Inflammatory macrophage treated with lipopolysaccharide for 1 hour (primary cell): ENCODE results near the gene ADAT3.

Experiments
- DNase-seq, 2 donors: peaks; one replicate each; pipeline ENCODE4 v3.0.0-alpha.2; 2020 to 2022

ADAT3 gene

GRCh38 chr19:1905110-1905862 lies at the start of gene ADAT3, which contains the start of gene SCAMP4:
TSS of gene ADAT3 (plus strand) at chr19:1905399. CDS start at chr19:1912048, 6,649 bp downstream.
TSS of gene SCAMP4 (plus strand) at chr19:1905399. CDS start at chr19:1915020, 9,621 bp downstream.
- DNase-seq = peak; percentile 95 to 98

- DNase-seq = no peak
Observed at GRCh38 chr19:1855828-1856255, 49.4 kb upstream of the ADAT3 start.

DNA sequence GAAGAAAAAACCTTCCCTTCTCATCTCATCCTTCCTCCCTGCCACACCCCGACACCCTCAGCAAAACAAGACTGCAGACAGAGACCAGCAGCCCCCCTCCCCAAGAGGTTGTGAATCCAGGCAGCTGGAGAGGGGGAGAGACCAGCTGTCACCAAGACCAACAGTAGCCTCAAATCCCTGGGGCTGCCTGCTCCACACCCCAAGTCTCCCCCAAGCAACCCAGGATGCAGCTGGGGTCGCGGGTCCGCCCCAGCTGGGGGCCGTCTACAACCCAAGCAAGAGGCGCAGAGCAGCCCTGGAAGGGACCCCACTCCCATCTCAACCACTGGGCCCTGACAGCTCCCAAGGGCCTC lies 48.9 kb upstream of the ADAT3 start:
- no peak for DNase-seq

GRCh38 chr19:1856698-1857603 lies 48.2 kb upstream of the ADAT3 start:
- peak; percentile 76 to 84 for DNase-seq

DNA sequence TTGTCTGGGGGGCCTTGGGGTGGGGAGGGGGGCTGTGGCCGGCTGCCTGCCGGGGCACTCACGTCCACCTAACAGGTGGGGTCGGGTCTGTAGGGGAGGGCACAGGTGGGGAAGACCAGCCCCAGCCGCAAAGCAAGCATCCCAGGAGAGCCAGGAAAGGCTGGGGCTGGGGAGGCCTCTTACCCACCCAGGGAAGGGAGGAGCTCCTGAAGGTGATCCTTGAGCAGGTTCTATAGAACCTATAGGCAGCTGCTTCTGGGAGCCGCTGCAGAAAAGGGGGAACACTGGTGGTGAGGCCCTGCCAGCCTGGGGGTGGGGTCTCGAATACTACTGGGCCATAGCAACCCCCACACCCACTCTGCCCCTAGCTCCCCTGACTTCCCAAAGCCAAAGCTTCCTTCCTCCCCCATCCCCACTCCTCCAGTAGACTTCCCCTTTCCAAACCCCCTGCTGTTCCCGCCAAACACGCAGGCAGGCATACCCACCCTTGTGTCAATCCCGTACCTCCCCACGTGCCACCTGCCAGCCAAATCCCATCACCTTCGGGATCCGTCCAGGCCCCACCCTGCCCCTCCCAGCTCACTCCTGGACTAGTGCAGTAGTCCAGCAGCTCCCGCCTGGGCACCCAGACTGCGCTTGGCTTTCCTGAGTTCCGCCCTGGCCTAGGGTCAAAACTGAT lies 47.4 kb upstream of the ADAT3 start:
- no peak for DNase-seq

DNA sequence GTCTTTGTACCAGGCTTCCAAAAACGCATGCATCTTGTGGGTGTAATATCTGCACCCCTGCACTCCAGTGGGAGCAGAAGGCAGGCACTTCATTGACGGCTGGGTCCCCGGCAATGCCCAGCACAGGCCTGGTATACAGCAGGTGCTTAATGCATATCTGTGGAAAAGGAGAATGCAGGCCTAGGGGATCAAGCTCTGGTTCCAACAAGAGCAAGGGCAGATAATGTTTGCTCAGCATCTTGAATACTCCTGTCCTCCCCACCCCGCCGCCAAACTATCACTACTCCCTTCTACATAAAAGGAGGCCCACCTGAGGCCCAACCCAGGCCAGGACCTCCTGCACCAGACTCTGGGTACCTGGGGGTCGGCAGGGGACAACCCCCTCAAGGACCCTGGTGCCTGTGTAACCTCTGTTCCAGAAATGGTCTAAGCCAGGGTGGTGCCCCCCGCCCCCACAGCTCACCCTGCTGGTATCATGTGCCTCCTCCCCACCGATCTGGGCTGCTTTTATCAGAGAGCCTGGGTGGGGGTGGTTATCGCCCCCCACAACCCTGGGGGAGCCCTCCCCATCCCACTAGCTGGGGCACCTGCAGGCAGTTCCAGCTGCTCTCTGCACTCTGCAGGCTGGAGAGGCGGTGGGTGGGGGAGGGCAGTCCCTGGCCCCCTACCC lies 46.7 kb upstream of the ADAT3 start:
- no peak for DNase-seq

DNA sequence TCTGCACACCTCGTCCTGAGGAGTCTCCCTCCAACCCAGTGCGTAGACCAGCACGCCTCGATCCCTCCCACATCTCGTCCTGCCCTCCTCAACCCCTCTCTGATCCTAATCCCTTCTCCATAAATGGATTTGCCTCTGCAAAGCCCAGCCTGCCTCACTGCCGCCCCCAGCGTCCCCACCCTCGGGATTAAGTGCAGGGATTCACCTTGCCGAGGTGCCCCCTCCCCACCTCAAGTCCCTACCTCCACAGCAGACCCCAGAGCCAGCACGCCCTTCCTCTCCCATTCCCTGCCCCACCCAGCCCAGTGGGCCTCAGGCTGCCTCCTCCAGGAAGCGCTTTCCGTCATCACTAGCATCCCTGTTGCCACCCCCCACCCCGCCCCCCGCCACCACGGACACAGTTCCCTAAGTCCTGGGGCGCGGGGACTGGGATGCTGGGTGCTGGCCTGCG lies 45.8 kb upstream of the ADAT3 start:
- DNase-seq = no peak

DNA sequence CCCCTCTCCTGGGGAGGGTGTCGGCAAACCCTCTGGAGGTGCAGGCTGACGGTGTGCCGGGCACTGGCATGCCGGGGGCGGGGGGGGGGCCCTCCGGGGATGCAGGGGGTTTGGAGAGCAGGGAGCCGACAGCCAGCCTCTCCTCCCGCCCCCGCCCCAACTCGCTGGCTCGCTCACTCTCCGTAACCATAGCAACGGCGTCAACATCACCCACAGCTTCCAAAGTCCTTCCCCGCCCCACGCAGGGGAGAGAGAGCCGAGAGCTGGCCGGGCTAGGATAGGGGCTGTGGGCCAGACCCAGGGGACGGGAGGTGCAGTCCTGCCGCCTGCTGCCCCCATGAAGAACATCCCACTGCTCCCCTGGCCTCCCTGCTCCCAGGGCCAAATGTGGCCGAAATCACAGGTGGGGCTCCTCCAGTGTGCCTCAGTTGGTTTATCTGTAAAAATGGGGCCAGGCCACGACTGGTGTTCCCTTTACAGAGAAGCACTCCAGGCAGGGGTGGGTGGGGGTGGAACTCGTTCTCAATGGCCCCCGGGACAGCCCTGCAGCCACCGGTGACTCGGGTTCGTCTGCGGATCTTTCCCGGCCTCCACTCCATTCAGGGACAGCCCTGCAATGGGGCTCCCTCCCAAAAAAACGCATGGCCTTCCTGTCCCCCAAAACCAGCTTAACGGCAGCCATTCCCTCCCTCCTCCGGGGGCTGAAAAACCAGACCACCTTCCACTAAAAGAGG lies 45.0 kb upstream of the ADAT3 start:
- DNase-seq = peak; percentile 58 to 67

- no peak for DNase-seq
Observed at GRCh38 chr19:1860821-1861598, 44.2 kb upstream of the ADAT3 start.

DNA sequence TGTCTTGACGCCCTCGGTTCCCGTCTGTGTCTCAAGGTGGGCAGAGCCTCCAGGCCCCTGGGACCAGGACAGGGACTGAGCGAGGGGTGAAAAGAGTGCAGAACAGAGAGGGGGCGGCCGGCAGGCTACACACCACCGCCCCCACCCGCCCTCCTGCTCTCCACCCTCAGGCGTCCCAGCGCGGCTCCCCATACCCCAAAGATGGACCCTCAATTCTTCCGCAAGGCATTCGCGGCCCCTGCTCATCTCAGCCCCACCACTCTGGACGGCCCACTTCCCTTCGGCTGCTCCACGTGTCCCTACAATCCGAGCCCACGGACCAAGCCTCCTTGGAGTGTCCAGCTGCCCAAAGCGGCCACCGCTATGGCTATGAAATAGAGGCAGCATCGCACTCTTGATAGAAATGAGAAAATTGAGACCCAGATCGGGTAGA lies 43.6 kb upstream of the ADAT3 start:
- no peak for DNase-seq

DNA sequence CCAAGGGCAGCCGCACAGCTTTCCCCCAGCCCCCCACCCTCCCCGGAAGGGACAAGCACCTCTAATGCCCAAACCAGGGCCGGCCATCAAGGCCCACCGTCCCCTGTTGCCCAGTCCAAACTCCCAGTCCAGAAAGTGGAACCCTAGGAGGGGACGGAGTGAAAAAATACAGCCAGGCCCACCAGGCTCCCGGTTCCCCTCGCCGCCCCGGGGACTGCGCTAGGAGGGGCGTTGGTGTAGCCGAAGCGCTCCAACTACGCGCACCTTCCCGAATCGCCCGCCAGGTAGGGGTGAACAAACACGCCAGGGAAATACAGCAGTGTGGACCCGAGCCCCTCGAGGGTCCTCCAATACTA lies 43.2 kb upstream of the ADAT3 start:
- no peak for DNase-seq

GRCh38 chr19:1862424-1863327 lies 42.5 kb upstream of the ADAT3 start:
- no peak for DNase-seq

GRCh38 chr19:1863328-1863637 lies 41.9 kb upstream of the ADAT3 start, which contains the start of gene KLF16:
TSS of gene KLF16 (minus strand) at chr19:1863579. CDS start at chr19:1863497, 82 bp downstream.
- no peak for DNase-seq

DNA sequence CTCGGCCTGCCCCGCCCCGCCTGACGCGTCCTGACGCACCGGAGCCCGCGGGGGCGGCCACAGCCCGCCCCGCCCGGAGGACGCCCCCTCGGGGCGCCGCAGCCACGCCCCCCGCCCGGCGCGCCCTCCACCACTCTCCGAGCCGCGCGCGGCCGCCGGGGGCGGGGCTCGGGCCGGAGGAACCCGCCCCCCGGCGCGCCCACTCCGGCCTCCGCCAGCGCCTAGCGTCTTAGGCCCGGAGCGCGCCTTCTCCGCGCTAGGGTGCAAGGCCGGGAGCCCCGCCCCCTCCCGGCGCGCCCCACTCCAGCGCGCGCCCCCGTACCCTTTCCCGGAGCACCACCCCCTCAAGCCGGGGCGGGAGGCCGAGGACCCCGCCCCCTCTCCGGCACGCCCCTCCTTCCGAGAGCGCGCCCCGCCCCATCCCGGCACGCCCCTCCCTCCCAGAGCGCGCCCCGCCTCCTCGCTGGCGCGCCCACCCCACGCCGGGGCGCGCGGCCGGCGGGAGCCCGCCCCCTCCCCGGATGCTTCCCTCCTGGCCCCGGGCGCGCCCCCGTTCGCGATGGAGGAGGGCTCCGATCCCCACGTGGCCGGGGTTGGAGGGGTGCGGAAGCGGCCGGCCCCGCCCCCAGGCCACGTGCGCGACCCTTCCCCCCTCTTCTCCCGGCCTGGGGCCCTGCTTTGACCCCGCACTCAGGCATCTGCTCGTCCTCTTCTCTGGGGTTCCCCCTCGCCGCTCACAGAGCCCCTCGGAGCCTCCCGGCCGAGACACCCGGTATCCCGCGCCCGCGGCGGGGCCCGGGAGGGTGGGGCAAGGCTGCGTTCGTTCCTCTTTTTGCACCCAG lies 41.3 kb upstream of the ADAT3 start:
- peak; percentile 90 to 93 for DNase-seq

DNA sequence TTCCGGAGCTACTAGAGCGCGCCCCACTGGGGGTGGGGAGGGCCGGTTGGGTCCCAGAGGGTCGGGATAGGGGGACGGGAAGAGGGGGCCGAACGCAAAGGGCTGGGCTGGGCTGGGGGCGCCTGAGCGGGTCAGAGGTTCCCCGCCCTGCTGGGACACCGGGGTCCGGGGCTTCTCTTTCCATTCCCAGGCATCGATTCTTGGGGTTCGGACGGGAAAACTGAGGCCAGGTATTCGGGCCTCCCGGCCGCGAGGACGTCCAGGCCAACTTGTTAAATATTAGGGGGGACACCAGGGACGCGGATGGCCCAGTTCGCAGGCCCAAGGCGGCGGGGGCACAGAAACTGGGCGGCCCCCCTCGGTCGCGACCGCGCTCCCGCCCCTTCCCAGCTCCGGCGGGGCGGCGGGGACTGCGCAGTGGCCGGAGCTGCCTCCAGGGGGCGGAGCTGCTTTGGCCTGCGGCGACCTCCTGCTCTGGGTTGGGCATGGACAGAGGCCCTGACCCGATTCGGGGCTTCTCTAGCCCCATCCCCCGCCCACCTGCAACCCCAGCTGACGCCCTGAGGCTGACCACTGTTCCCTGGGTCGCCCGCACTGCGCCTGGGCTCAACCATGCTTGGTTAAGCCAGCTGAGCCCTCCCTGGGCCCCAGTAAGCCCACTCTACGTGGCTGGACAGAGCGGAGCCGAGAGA lies 40.6 kb upstream of the ADAT3 start:
- DNase-seq = peak; percentile 56 to 75

GRCh38 chr19:1865172-1866010 lies 39.8 kb upstream of the ADAT3 start:
- no peak for DNase-seq

GRCh38 chr19:1866693-1867348 lies 38.4 kb upstream of the ADAT3 start:
- DNase-seq = no peak
